ENCODE measurements around the gene EFCAB9.
A peak's percentile ranks its signal among the peaks of the same experiment; 100 is the strongest.
"Not testable (repeated sequence)": the region's sequence is repeated elsewhere in the genome, so short reads cannot be mapped to it uniquely, and the experiment has no call there.

The EFCAB9 gene

GRCh38 chr5:172188033-172188892, 5.7 kb upstream of the EFCAB9 start, which contains the start of gene STK10:
STK10 (minus strand) TSS chr5:172188224; CDS start chr5:172188042, 182 bp downstream.
- Mint-ChIP-seq H3K27ac (peak within 1 kb of the TSS; percentile 94), H3K4me1 (peaks cover 32% of the 10 kb centered on the region), H3K36me3 (peaks cover 40% of the 10 kb centered on the region), H3K4me3 (peak within 1 kb of the TSS; percentile 96), H3K9me3 (no peaks in the 10 kb centered on the region), H3K27me3 (peaks cover 20% of the 10 kb centered on the region)
- peak; percentile 94 for DNase-seq
- CTCF ChIA-PET = interaction anchor here (0.6 to 8.2 kb wide), 26 partner anchors 10 to 276 kb away, joined by 3 to 116 read pairs (median 4); partner anchors contain the start of genes FBXW11 and UBTD2

- no peak for DNase-seq
- no peaks in the 10 kb centered on the region for H3K9me3 Mint-ChIP-seq
- H3K36me3 Mint-ChIP-seq = peaks cover 33% of the 10 kb centered on the region
- H3K4me3 Mint-ChIP-seq = peak overlapping the region; percentile 96
- CTCF ChIA-PET = interaction anchor here (0.6 to 8.2 kb wide), 25 partner anchors 10 to 946 kb away, joined by 3 to 116 read pairs (median 4); partner anchors contain the start of gene FBXW11
- H3K27ac Mint-ChIP-seq = peak overlapping the region; percentile 83
- H3K4me1 Mint-ChIP-seq = peaks cover 24% of the 10 kb centered on the region
- peaks cover 20% of the 10 kb centered on the region for H3K27me3 Mint-ChIP-seq
These were observed 4.9 kb upstream of the EFCAB9 start for GRCh38 chr5:172188893-172189692.

GRCh38 chr5:172189693-172190296, 4.2 kb upstream of the EFCAB9 start:
- DNase-seq = no peak

GRCh38 chr5:172194985-172195774, 1.2 kb downstream of the EFCAB9 start:
- no peaks in the 10 kb centered on the region for H3K9me3 Mint-ChIP-seq
- H3K4me3 Mint-ChIP-seq = no peak overlapping the region
- CTCF ChIA-PET = interaction anchor here (1.0 kb wide), 1 partner anchor 90 kb away, joined by 3 read pairs; no protein-coding TSS in a partner anchor
- no peak overlapping the region for H3K27ac Mint-ChIP-seq
- DNase-seq = no peak
- no peaks in the 10 kb centered on the region for H3K36me3 Mint-ChIP-seq
- peaks cover 46% of the 10 kb centered on the region for H3K27me3 Mint-ChIP-seq
- no peaks in the 10 kb centered on the region for H3K4me1 Mint-ChIP-seq

More at GRCh38 chr5:172189693-172190296, 4.2 kb upstream of the EFCAB9 start:
- Mint-ChIP-seq H3K36me3 (peaks cover 26% of the 10 kb centered on the region), H3K4me3 (no peak overlapping the region), H3K9me3 (no peaks in the 10 kb centered on the region), H3K27me3 (peaks cover 20% of the 10 kb centered on the region), H3K4me1 (peaks cover 17% of the 10 kb centered on the region), H3K27ac (no peak overlapping the region)
- CTCF ChIA-PET = interaction anchor here (0.6 to 8.2 kb wide), 12 partner anchors 14 to 946 kb away, joined by 3 to 116 read pairs (median 7); partner anchors contain the start of gene FBXW11

- CTCF ChIA-PET = interaction anchor here (0.7 to 1.8 kb wide), 4 partner anchors 9 to 96 kb away, joined by 3 to 6 read pairs (median 4); no protein-coding TSS in a partner anchor
These were observed 3.8 kb downstream of the EFCAB9 start for GRCh38 chr5:172197775-172198174.

GRCh38 chr5:172199446-172199845, 5.5 kb downstream of the EFCAB9 start:
- Mint-ChIP-seq H3K9me3 (no peaks in the 10 kb centered on the region), H3K27me3 (peaks cover 42% of the 10 kb centered on the region), H3K4me1 (no peaks in the 10 kb centered on the region), H3K36me3 (no peaks in the 10 kb centered on the region), H3K4me3 (no peak overlapping the region), H3K27ac (no peak overlapping the region)
- no peak for DNase-seq
- CTCF ChIA-PET = interaction anchor here (0.6 to 1.8 kb wide), 2 partner anchors 11 to 280 kb away, joined by 3 to 6 read pairs; no protein-coding TSS in a partner anchor

More at GRCh38 chr5:172197775-172198174, 3.8 kb downstream of the EFCAB9 start:
- not testable (repeated sequence) for H3K36me3 Mint-ChIP-seq, H3K4me1 Mint-ChIP-seq, DNase-seq, H3K9me3 Mint-ChIP-seq, H3K27ac Mint-ChIP-seq, H3K4me3 Mint-ChIP-seq
- H3K27me3 Mint-ChIP-seq = peaks cover 42% of the 10 kb centered on the region

GRCh38 chr5:172200476-172200875, 6.5 kb downstream of the EFCAB9 start:
- no peak overlapping the region for H3K4me3 Mint-ChIP-seq
- peaks cover 40% of the 10 kb centered on the region for H3K27me3 Mint-ChIP-seq
- DNase-seq = no peak
- H3K27ac Mint-ChIP-seq = no peak overlapping the region
- CTCF ChIA-PET = no interaction called here
- H3K9me3 Mint-ChIP-seq = no peaks in the 10 kb centered on the region
- H3K4me1 Mint-ChIP-seq = no peaks in the 10 kb centered on the region
- no peaks in the 10 kb centered on the region for H3K36me3 Mint-ChIP-seq

- H3K27ac Mint-ChIP-seq, H3K27me3 Mint-ChIP-seq, H3K36me3 Mint-ChIP-seq, H3K9me3 Mint-ChIP-seq, DNase-seq, H3K4me1 Mint-ChIP-seq, H3K4me3 Mint-ChIP-seq, CTCF ChIA-PET: not testable (repeated sequence)
These were observed 12.0 kb downstream of the EFCAB9 start for GRCh38 chr5:172205984-172206383.

- no peaks in the 10 kb centered on the region for H3K9me3 Mint-ChIP-seq
- no peaks in the 10 kb centered on the region for H3K27me3 Mint-ChIP-seq
- peaks cover 17% of the 10 kb centered on the region for H3K36me3 Mint-ChIP-seq
- no peak overlapping the region for H3K4me3 Mint-ChIP-seq
- no peak for DNase-seq
- H3K4me1 Mint-ChIP-seq = peaks cover 4% of the 10 kb centered on the region
- H3K27ac Mint-ChIP-seq = no peak overlapping the region
- CTCF ChIA-PET = no interaction called here
These were observed 13.5 kb downstream of the EFCAB9 start for GRCh38 chr5:172207511-172207910.

- no peaks in the 10 kb centered on the region for H3K9me3 Mint-ChIP-seq
- no peaks in the 10 kb centered on the region for H3K27me3 Mint-ChIP-seq
- H3K36me3 Mint-ChIP-seq = peaks cover 19% of the 10 kb centered on the region
- H3K27ac Mint-ChIP-seq = no peak overlapping the region
- CTCF ChIA-PET = no interaction called here
- DNase-seq = no peak
- no peak overlapping the region for H3K4me3 Mint-ChIP-seq
- peaks cover 4% of the 10 kb centered on the region for H3K4me1 Mint-ChIP-seq
These were observed 15.7 kb downstream of the EFCAB9 start for GRCh38 chr5:172209714-172210113.

- Mint-ChIP-seq H3K4me3 (no peak overlapping the region), H3K27ac (no peak overlapping the region), H3K36me3 (peaks cover 28% of the 10 kb centered on the region), H3K27me3 (no peaks in the 10 kb centered on the region), H3K4me1 (peaks cover 6% of the 10 kb centered on the region), H3K9me3 (no peaks in the 10 kb centered on the region)
- DNase-seq = no peak
- CTCF ChIA-PET = no interaction called here
These were observed 17.7 kb downstream of the EFCAB9 start for GRCh38 chr5:172211676-172212075.

GRCh38 chr5:172213126-172213525, 19.2 kb downstream of the EFCAB9 start:
- no peak overlapping the region for H3K27ac Mint-ChIP-seq
- DNase-seq = no peak
- no peaks in the 10 kb centered on the region for H3K9me3 Mint-ChIP-seq
- peaks cover 4% of the 10 kb centered on the region for H3K4me1 Mint-ChIP-seq
- H3K4me3 Mint-ChIP-seq = no peak overlapping the region
- H3K36me3 Mint-ChIP-seq = peaks cover 35% of the 10 kb centered on the region
- H3K27me3 Mint-ChIP-seq = no peaks in the 10 kb centered on the region
- CTCF ChIA-PET = interaction anchor here (0.9 kb wide), 1 partner anchor 247 kb away, joined by 3 read pairs; no protein-coding TSS in a partner anchor

GRCh38 chr5:172216345-172216744, 22.4 kb downstream of the EFCAB9 start:
- H3K4me1 Mint-ChIP-seq = peaks cover 4% of the 10 kb centered on the region
- H3K27ac Mint-ChIP-seq = no peak overlapping the region
- no peaks in the 10 kb centered on the region for H3K27me3 Mint-ChIP-seq
- CTCF ChIA-PET = interaction anchor here (0.7 kb wide), 1 partner anchor 19 kb away, joined by 3 read pairs; no protein-coding TSS in a partner anchor
- peaks cover 3% of the 10 kb centered on the region for H3K9me3 Mint-ChIP-seq
- H3K4me3 Mint-ChIP-seq = no peak overlapping the region
- no peak for DNase-seq
- H3K36me3 Mint-ChIP-seq = peaks cover 47% of the 10 kb centered on the region
